ENCODE data around the gene TLE2. TPM values are rescaled to one million over a fixed set of nuclear protein-coding genes. Genes with fewer than 3 reads are reported as not detected.
A peak's percentile ranks its signal among the peaks of the same experiment; 100 is the strongest.

The TLE2 gene
- 1 to 10 TPM; 4.5 to 5.0 TPM for total RNA-seq

DNA sequence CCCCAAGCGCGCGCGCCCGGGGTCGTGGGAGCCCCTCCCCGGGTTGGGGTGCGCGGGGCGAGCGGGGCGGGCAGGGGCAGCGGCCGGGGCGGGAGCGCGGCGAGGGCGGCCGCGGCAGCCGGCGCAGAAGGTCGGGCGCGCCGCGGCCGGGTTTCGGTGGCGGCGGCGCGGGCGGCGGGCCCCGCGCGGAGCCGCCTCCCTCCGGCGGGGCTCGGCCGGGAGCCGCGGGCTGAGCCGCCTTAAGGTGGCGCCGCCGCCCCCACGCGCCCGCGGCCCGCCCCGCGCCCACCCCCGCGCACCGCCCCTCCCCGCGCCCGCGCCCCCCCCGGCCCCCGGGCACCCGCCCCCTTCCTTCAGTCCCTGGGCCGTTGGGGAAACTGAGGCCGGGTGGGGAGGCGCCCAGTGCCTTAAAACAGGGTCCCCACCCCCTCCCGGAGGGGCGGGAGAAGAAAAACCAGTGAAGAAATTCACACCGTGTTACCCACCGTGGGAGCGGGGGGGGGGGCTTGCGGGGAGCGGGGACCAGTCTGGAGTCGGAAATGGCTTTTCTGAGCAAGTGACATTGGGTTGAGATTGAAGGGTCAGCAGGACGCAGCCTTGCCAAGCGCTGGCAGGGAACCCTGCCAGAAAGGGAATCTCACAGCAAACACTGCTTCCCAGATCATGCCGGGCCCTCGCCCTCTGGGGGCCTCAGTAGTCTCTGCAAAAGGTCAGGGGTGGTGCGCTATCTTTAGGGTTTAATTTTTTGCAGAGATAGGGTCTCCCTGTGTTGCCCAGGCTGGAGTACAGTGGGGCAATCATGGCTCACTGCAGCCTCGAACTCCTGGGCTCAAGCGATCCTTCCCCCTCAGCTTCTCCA is at the start of gene TLE2:
TLE2 (minus strand) TSS at position 216 of the 859 bp plus-strand sequence. CDS start 376 bp downstream, outside the sequence.
- Mint-ChIP-seq H3K9me3 (no peaks in the 10 kb centered on the region), H3K27ac (no peak within 1 kb of the TSS)
- ATAC-seq = peak; percentile 37 to 53

DNA sequence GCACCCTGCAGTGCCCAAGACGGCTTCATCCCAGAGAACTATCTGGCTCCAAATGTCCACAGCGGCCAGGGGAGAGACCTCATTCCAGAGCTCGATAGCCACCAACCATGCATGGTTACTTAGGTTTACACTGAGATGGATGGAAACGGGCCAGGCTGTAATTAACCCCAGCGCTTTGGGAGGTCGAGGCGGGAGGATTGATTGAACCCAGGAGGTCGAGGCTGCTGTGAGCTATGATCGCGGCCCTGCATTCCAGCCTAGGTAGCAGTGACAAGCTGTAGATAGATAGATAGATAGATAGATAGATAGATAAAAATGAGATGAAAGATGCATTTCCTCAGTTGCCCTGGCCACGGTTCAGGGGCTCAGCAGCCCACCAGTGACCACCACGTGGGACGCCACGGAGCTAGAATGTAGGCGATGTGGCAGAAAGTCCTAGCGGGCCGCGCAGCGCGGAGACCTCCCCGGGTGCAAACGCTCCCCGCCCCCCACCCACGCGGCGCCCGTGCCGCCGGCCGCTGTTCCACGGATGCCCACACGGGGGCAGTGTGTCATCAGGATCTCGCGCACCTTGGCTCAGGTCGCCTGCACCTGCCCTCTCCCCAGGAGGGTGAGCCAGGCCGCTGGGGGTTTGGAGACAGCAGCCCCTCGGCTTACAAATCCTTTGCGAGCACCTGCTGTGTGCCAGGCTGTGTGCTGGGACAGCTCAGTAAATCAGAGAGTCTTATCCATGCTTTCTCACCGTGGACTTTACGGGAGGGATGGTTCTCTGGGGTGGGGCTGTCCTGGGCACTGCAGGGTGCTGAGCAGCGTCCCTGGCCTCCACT is 46.7 kb upstream of the TLE2 start:
- Mint-ChIP-seq H3K36me3 (no peaks in the 10 kb centered on the region), H3K27ac (no peak overlapping the region), H3K9me3 (no peaks in the 10 kb centered on the region)
- peak in 1 of 2 donors; percentile 87 for DNase-seq (ENCODE audit: low spot score in 2 of 2)
- peak; percentile 82 to 87 for ATAC-seq

More for the DNA sequence above, at the start of gene TLE2:
- no peaks in the 10 kb centered on the region for H3K36me3 Mint-ChIP-seq
- DNase-seq (ENCODE audit: low spot score in 2 of 2) = no peak

DNA sequence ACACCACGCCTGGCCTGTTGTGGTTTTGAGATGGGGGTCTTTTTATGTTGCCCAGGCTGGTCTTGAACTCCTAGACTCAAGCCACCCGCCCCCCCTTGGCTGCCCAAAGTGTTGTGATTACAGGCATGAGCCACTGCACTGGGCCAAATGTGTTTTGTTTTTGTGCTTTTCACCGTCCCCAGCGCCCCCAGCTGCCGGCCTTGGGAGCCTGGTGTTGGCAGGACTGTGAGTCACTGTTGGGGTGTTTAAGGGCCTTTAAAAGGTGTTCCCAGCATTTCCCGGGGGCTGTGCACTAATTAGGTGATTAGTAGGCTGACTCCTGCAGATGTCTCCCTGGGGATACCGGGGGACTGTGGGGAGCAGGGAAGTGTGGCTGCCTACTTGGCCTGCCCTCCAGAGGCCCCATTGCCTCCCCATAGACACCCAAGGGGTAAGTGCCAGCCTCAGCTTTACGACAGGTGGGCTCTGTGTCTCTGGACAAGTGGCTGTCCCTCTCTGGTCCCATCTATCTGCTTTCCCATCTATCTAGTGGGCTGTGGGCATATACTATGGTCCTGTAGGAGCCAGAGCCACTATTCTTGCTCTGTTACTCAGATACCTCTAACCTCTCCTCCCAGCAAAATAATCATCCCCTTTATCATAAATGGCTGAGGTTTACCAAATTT is 45.0 kb upstream of the TLE2 start:
- ATAC-seq (no peak), DNase-seq (ENCODE audit: low spot score in 2 of 2) (no peak)
- Mint-ChIP-seq H3K36me3 (no peaks in the 10 kb centered on the region), H3K27ac (no peak overlapping the region), H3K9me3 (no peaks in the 10 kb centered on the region)

DNA sequence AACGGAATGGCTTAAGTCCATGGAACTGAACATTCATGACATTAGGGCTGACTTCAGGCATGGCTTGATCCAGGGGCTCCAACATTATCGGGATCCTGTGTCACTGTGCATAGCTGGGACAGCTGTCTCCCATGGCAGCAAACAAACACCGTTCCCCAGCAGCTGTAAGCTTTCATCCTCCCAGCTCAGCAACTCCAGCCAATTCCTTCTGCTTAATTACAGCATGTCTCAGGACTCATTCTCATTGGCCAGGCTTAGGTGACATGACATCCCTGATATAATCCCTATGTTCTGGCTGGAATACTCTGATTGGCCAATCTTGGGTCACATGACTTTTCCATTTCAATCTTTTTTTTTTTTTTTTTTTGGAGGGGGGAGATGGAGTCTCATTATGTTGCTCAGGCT is 44.1 kb upstream of the TLE2 start:
- ATAC-seq (no peak), DNase-seq (ENCODE audit: low spot score in 2 of 2) (no peak)
- Mint-ChIP-seq H3K9me3 (no peaks in the 10 kb centered on the region), H3K27ac (no peak overlapping the region), H3K36me3 (no peaks in the 10 kb centered on the region)

DNA sequence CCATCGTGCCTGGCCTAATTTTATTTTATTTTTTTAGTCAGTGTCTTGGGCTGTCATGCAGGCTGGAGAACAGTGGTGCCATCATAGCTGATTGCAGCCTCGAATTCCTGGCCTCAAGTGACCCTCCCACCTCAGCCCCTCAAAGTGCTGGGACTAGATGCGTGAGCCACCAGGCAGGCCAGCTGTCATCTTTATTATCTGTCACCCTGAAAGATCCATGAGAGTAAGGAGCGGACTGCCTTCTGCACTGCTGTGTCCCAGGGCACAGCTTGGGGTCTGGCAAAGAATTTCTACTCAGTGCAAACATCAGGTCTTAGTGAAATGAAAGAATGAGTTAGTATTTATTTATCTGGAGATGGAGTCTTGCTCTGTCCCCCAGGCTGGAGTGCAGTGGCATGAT is 42.7 kb upstream of the TLE2 start:
- DNase-seq (ENCODE audit: low spot score in 2 of 2) = no peak
- Mint-ChIP-seq H3K27ac (peak overlapping the region in 1 of 2 donors; percentile 44), H3K36me3 (no peaks in the 10 kb centered on the region), H3K9me3 (no peaks in the 10 kb centered on the region)
- ATAC-seq = no peak

DNA sequence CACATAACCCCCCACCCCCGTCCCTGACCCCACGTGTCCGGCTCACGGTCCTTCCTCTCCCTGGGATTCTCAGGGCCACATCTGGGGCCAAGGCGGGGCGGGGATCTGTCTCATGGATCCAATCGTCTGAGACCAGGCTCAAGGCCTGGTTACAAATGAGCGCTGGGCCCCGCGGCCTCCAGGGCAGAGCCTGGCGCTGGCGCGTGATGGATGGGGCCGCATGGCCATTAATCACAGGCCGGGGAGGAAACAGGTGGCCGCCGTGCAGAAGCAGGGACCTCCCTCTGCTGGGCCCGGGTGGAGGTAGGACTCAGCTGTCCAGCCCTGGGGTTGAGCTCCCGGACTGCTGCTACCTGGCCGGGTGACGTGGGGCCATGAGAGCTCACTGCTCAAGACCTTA is 39.0 kb upstream of the TLE2 start:
- no peak overlapping the region for H3K27ac Mint-ChIP-seq
- DNase-seq (ENCODE audit: low spot score in 2 of 2) (no peak), ATAC-seq (no peak)
- no peaks in the 10 kb centered on the region for H3K36me3 Mint-ChIP-seq
- no peaks in the 10 kb centered on the region for H3K9me3 Mint-ChIP-seq

DNA sequence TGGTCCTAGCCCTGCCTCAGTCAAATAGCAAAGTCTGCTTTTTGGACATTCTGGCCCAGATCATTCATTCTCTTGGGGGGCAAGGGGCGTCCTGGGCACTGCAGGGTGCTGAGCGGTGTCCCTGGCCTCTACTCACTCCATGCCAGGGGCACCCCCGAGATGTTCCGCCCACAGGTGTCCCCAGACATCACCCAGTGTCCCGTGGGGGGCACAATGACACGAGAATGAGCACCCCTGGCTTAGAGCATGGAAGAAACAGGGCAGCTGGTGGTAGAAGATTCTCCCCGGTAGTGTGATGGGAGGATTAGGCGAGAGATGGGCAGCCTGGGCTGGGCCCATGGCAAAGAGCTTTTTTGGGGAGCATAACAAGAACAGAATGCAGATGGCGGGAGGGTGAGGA is 38.5 kb upstream of the TLE2 start:
- Mint-ChIP-seq H3K36me3 (peaks cover 3 to 4% of the 10 kb centered on the region in 2 donors), H3K27ac (peak overlapping the region in 1 of 2 donors; percentile 75), H3K9me3 (no peaks in the 10 kb centered on the region)
- ATAC-seq = no peak
- DNase-seq (ENCODE audit: low spot score in 2 of 2) = no peak

DNA sequence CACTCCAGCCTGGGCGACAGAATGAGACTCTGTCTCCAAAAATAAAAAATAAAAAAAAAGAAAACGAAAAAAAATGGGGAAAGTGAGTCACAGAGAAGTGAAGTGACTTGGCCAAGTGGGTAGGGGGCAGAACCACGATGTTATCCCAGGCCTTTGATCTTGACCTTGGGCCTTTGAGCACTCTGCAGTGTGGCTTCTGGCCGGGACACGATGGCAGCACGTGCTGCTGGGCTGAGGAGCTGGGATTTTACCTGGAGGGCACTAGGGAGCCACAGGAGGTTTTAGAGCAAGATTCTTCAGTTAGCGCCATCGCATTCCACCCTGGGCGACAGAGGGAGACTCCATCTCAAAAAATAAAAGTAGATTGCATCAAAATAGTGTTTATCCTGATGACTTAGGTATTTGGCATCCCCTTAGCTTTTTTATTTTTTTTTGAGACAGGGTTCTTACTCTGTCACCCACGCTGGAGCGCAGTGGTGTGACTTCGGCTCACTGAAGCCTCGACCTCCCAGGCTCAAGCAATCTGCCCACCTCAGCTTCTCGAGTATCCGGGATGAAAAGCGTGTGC is 37.5 kb upstream of the TLE2 start:
- DNase-seq (ENCODE audit: low spot score in 2 of 2) (peak in 1 of 2 donors; percentile 68), ATAC-seq (peak in 1 of 2 donors; percentile 47)
- peaks cover 4 to 5% of the 10 kb centered on the region in 2 donors for H3K36me3 Mint-ChIP-seq
- no peaks in the 10 kb centered on the region for H3K9me3 Mint-ChIP-seq
- H3K27ac Mint-ChIP-seq = peak overlapping the region in 1 of 2 donors; percentile 64

DNA sequence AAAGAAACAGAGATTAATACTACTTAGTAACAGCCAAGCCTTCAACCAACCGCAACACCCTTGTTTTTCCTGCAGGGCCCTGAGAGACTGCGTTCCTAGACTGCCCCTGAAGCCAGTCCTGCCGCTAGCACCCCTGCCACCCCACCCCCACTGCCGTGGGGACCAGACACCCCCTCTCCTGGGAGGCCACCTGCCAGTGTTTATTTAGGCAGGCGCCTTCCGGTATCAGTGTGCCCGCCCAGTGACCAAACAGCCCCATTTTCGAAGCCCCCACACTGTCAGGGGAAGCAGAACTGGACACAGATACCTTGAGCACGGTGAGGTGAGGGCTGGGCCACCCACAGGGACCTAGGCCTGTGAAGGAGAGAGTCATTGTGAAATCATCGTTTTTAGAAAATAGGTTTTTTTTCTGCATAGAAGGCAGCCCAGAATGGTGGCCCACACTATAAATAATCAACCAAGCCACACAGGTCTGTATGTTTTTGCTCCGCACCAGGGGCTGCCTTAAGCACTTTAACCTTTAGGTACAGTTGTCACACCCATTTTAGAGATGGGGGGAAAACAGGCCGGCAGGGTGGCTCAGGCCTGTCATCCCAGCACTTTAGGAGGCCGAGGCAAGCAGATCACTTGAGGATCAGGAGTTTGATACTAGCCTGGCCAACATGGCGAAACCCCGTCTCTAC is 36.7 kb upstream of the TLE2 start:
- H3K27ac Mint-ChIP-seq = peak overlapping the region; percentile 44 to 64
- DNase-seq (ENCODE audit: low spot score in 2 of 2) (no peak), ATAC-seq (no peak)
- H3K9me3 Mint-ChIP-seq = no peaks in the 10 kb centered on the region
- peaks cover 5 to 7% of the 10 kb centered on the region in 2 donors for H3K36me3 Mint-ChIP-seq

DNA sequence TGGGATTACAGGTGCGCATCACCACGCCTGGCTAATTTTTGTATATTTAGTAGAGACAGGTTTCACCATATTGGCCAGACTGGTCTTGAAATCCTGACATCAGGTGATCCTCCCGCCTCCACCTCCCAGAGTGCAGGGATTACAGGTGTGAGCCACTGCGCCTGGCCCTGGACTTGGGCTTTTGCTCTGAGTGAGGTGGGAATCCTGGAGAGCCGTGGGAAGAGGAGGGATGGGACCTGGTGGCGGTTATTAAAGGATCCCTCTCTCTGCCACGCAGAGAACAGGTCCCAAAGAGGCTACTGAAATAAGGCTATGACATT is 34.9 kb upstream of the TLE2 start:
- Mint-ChIP-seq H3K9me3 (no peaks in the 10 kb centered on the region), H3K36me3 (peaks cover 5 to 17% of the 10 kb centered on the region in 2 donors), H3K27ac (peak overlapping the region in 1 of 2 donors; percentile 96)
- ATAC-seq (no peak), DNase-seq (ENCODE audit: low spot score in 2 of 2) (no peak)

DNA sequence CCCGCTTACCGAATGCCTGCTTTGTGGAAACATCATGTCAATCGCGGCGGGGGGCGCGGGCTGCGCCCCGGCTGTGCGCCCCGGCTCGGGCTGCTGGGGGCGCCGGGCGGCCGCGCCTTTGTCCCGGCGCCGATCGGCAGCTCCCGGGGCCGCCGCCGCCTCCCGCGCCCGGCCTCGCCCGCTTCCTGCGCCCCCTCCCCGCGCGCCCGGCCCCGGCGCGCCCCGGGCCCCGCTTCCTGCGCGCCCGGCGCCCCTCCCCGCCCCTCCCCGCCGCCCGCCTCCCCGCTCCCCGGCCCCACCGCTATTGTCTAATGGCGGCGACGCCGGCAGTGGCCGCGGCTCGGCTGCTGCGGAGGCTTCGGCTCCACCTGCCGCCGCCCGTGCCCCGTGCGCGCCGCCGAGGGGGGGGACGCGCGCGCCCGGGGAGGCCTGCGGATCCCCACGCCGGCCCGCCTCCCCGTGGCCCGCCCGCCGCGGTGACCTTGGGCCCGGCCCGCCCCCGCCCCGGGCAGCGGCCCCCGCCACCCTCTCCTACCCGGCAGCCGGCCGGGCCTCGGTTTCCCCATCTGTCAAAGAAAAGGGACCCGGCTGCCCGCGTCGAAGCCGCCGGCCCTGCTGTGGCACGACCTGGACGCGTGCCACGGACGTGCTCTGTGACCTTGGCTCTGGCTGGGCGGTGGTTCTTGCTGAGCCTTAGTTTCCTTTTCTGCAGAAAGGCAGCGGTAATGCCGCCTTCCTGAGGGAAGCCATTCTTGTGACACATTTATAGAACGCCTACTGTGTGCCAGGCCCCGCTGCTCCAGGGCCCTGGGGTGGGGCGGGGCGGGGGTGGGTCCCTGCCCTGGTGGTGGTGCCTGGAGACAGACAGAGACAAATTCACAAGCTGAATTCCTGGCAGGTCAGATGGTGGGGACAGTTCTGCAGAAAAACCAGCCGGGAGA is 33.4 kb upstream of the TLE2 start, which contains the start of gene TLE5:
TLE5 (minus strand) TSS at position 331 of the 941 bp plus-strand sequence; CDS start at position 36, 295 bp downstream.
- DNase-seq (ENCODE audit: low spot score in 2 of 2) (peak; percentile 70 to 78), ATAC-seq (peak; percentile 81 to 84)
- peaks cover 5 to 17% of the 10 kb centered on the region in 2 donors for H3K36me3 Mint-ChIP-seq
- peak within 1 kb of the TSS; percentile 96 to 98 for H3K27ac Mint-ChIP-seq
- H3K9me3 Mint-ChIP-seq = no peaks in the 10 kb centered on the region

DNA sequence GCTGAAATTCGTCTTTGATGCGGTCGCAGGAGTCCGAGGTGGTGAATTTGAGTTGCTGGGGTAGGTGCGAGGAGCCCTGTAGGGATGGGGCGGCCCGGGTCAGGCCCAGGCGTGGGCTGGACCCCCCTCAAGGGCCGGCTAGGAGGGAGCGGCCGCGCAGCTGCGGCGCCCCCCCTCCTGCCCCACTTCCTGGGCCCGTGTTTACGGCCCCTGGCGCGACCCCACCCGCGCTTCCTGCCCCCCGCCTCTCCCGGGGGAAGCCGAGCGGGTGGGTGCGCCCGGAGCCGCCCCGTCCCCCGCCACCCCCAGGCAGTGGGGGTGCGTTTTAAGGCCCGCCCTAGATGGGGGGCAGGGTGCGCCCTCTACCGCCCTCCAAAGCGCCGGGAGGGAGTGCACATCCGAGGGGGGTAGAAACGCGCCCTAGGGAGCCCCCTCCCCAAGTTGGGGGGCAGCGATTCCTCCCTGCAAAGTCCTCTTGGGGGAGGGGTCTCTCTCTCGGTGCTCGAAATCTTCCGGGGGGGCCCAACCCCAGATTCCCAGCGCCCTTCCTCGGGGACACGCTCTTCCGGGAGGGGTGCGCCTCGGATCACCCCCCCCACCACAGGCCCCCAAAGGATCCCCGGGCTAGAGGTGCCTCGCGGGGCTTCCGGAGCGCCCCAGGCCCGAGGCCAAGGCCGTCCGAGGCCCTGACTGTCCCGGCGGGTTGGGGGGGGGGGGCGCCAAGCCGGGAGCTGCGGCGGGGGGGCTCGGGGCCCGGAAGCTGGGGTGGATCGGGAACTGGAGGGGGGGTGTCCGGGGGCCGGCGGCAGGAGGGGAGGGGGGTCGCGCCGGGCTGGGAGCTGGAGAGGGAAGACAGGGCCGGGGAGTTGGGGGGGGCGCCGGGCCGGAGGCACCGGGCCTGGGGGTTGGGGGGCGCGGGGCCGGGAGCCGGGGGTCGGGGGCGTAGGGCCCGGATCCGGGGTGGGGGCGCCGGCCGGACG is 32.4 kb upstream of the TLE2 start:
- DNase-seq (ENCODE audit: low spot score in 2 of 2) = peak; percentile 45 to 70
- Mint-ChIP-seq H3K9me3 (no peaks in the 10 kb centered on the region), H3K27ac (peak overlapping the region; percentile 60 to 71), H3K36me3 (peaks cover 5 to 17% of the 10 kb centered on the region in 2 donors)
- peak; percentile 34 to 42 for ATAC-seq

DNA sequence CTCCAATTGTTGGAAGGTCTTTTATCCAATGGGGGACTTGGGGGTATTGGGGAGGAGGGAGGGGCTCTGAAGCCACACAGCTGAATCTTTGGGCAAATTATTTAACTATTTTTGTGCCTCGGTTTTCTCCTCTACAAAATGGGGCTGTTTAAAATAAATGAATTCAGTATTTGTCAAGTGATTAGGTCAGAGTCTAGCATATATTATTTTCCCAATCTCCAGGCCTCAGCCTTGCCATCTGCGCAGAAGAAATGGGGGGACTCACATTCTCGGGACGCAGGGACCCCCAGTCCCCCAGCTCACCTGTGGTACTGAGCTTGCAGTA is 31.7 kb upstream of the TLE2 start:
- peak overlapping the region; percentile 60 to 71 for H3K27ac Mint-ChIP-seq
- DNase-seq (ENCODE audit: low spot score in 2 of 2) (no peak), ATAC-seq (no peak)
- peaks cover 5 to 17% of the 10 kb centered on the region in 2 donors for H3K36me3 Mint-ChIP-seq
- no peaks in the 10 kb centered on the region for H3K9me3 Mint-ChIP-seq

DNA sequence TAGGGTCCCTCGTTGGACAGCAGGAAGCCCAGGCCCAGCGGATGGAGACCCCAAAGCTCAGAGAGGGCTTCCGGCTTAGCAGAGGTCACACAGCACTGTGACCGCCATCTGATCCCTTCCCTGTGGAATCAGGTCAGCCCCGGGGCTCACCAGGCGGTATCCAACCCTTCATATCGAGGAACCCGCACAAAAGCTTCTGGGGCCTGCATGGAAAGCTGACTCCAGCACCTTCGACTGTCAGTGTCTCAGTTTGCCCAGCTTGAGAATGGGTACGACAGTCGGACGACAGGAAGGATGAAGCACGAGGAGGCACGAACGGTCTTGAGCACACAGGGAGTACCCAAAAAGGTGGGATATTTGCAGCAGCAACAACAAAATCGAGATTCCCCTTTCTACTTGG is 30.6 kb upstream of the TLE2 start:
- Mint-ChIP-seq H3K9me3 (no peaks in the 10 kb centered on the region), H3K27ac (peak overlapping the region; percentile 36 to 49), H3K36me3 (peaks cover 5 to 21% of the 10 kb centered on the region in 2 donors)
- no peak for DNase-seq (ENCODE audit: low spot score in 2 of 2)
- no peak for ATAC-seq
